LNCAP (cell line): Measurements from ENCODE around the gene HNRNPF.

Source experiments
- CTCF ChIP-seq: fragments of 450-650 bp; IDR thresholded peaks from 2 replicates; pipeline ENCODE4 v1.5.1; 2017; ENCODE audit warnings: mild to moderate bottlenecking

The HNRNPF gene

GRCh38 chr10:43341450-43341849 is 67.5 kb downstream of the HNRNPF start:
- TF ChIP-seq CTCF, result no peak

- no peak for TF ChIP-seq CTCF
Measured at GRCh38 chr10:43340619-43341018, 68.4 kb downstream of the HNRNPF start.

GRCh38 chr10:43340101-43340500 is 68.9 kb downstream of the HNRNPF start:
- no peak for TF ChIP-seq CTCF

- no peak for TF ChIP-seq CTCF
Measured at GRCh38 chr10:43339136-43339535, 69.8 kb downstream of the HNRNPF start.

- no peak for TF ChIP-seq CTCF
Measured at GRCh38 chr10:43338117-43338516, 70.9 kb downstream of the HNRNPF start.

GRCh38 chr10:43336641-43337318 is 72.2 kb downstream of the HNRNPF start:
- no peak for TF ChIP-seq CTCF

- TF ChIP-seq CTCF, result no peak
Measured at GRCh38 chr10:43336061-43336460, 72.9 kb downstream of the HNRNPF start.
